Breast epithelium (tissue), 4 donors: ENCODE measurements around the gene NMU. TPM values are rescaled to one million over a fixed set of nuclear protein-coding genes. Genes with fewer than 3 reads are reported as not detected.
A peak's percentile ranks its signal among the peaks of the same experiment; 100 is the strongest.
"Not testable (repeated sequence)": the region's sequence is repeated elsewhere in the genome, so short reads cannot be mapped to it uniquely, and the experiment has no call there.

ENCODE experiments used
- DNase-seq, 2 donors: peaks; one replicate each; pipeline ENCODE4 v3.0.0-alpha.2; 2019; ENCODE audit warnings: low spot score in 2 of 2
- H3K27ac ChIP-seq, 2 donors: fragments of 200-600 bp; sonication (generic) in 1 of 2; one replicate each; pipeline ENCODE4 v1.5.1; 2016 to 2019; ENCODE audit warnings: mild to moderate bottlenecking in 1 of 2
- H3K27me3 ChIP-seq, 2 donors: fragments of 200-600 bp; sonication (generic) in 1 of 2; one replicate each; pipeline versions ENCODE4 v1.5.1 to v1.6.0; 2017 to 2019; ENCODE audit warnings: control low read depth in 1 of 2, mild to moderate bottlenecking in 1 of 2
- H3K36me3 ChIP-seq: fragments of 200-600 bp; one replicate; pipeline ENCODE4 v1.5.1; 2019
- H3K4me1 ChIP-seq, 2 donors: fragments of 200-600 bp; sonication (generic); one replicate each; pipeline ENCODE4 v1.5.1; 2016 to 2019; ENCODE audit warnings: control low read depth in 1 of 2
- H3K4me3 ChIP-seq, 3 donors: fragments of 200-600 bp; sonication (generic); 1 replicate in 2 of 3; 2 replicates in 1 of 3; pipeline ENCODE4 v1.5.1; 2016 to 2019; ENCODE audit warnings: mild to moderate bottlenecking in 3 of 3, moderate library complexity in 2 of 3
- H3K9me3 ChIP-seq, 2 donors: fragments of 200-600 bp; sonication (generic) in 1 of 2; one replicate each; pipeline ENCODE4 v1.5.1; 2016 to 2019; ENCODE audit warnings: control low read depth in 1 of 2
- CTCF ChIP-seq, 3 donors: fragments of 450-650 bp; IDR thresholded peaks; one replicate each; pipeline ENCODE4 v1.5.1; 2016 to 2017; ENCODE audit warnings: antibody characterized with exemption in 3 of 3, mild to moderate bottlenecking in 3 of 3, moderate library complexity in 3 of 3
- POLR2A ChIP-seq: fragments of 450-650 bp; IDR thresholded peaks from one replicate; pipeline ENCODE4 v1.6.1; 2016; ENCODE audit warnings: antibody characterized with exemption, mild to moderate bottlenecking, moderate library complexity
- POLR2AphosphoS5 ChIP-seq, 3 donors: sonication (generic); formaldehyde crosslinking; IDR thresholded peaks; one replicate each; pipeline ENCODE4 v1.6.1; 2017; ENCODE audit warnings: antibody characterized with exemption in 3 of 3
- intact Hi-C: fragments of 100-400 bp; cut with DNase I; formaldehyde crosslinking; loops from one replicate; pipeline ENCODE4 v1.15.1; 2023; ENCODE audit warnings: low total_unique reads
- total RNA-seq, 3 donors: library from RNA; depleted of rRNA; stranded (reverse); fragments of >200 nt; gene quantifications; one replicate each; pipeline ENCODE4 v1.1.0, GENCODE V29; 2016

Gene NMU
- total RNA-seq, 3 donors from 2014 or later, result not detected

GRCh38 chr4:55568905-55569504, 67.1 kb downstream of the NMU start:
- H3K36me3 ChIP-seq, result no peaks in the 10 kb centered on the region
- no peaks in the 10 kb centered on the region for H3K9me3 ChIP-seq
- intact Hi-C loops, result no loop called here
- no peak overlapping the region for H3K27ac ChIP-seq
- no peak overlapping the region for H3K4me3 ChIP-seq
- H3K4me1 ChIP-seq, result no peaks in the 10 kb centered on the region
- H3K27me3 ChIP-seq, result no peaks in the 10 kb centered on the region
- no peak for TF ChIP-seq POLR2AphosphoS5 (IDR thresholded peaks at IDR 0.05)
- TF ChIP-seq CTCF (IDR thresholded peaks at IDR 0.05), result no peak
- no peak for TF ChIP-seq POLR2A
- no peak for DNase-seq

DNA sequence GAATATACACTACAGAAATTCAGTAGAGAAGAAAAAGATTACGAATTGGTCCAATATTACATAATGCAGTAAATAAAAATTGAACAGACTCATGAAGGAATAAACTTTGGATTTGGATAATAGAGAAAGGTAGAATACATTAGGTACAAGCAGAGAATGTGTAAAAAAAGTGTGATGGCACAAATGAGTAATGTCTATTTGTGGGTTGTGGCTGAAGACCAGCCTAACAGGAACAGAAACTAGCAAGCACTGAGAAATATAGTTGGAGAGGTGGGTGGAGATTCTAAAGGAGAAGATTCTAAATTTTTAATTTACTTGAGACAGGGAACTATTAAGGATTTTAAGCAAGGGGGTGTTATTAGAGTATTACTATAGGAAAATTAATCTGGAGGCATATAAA, 74.2 kb downstream of the NMU start:
- H3K27me3 ChIP-seq, result no peaks in the 10 kb centered on the region
- H3K9me3 ChIP-seq, result no peaks in the 10 kb centered on the region
- no peak overlapping the region for H3K27ac ChIP-seq
- no peak for DNase-seq
- intact Hi-C loops, result no loop called here
- H3K4me3 ChIP-seq, result no peak overlapping the region
- H3K36me3 ChIP-seq, result no peaks in the 10 kb centered on the region
- no peaks in the 10 kb centered on the region for H3K4me1 ChIP-seq
- TF ChIP-seq CTCF (IDR thresholded peaks at IDR 0.05) (no peak), POLR2A (no peak), POLR2AphosphoS5 (IDR thresholded peaks at IDR 0.05) (no peak)

DNA sequence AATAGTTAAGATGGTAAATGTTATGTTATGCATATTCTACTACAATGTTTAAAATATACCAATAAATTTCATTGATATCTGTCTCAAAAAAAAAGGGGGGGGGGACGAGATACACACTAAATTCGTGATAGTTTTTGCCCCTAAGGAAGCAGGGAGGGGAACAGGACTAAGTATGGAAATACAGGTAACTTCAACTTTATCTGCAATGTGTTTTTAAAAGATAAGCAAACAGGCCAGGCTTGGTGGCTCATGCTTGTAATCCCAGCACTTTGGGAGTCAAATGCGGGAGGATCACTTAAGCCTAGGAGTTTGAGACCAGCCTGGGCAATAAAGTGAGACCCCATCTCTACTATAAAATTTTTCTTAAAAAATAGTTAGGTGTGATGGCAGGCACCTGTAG, 76.0 kb downstream of the NMU start:
- Histone ChIP-seq H3K27ac (no peak overlapping the region), H3K4me1 (no peaks in the 10 kb centered on the region), H3K27me3 (no peaks in the 10 kb centered on the region), H3K36me3 (no peaks in the 10 kb centered on the region), H3K4me3 (no peak overlapping the region), H3K9me3 (no peaks in the 10 kb centered on the region)
- no peak for TF ChIP-seq POLR2AphosphoS5 (IDR thresholded peaks at IDR 0.05)
- TF ChIP-seq POLR2A, result no peak
- no peak for TF ChIP-seq CTCF (IDR thresholded peaks at IDR 0.05)
- intact Hi-C loops, result no loop called here
- no peak for DNase-seq

GRCh38 chr4:55554453-55555030, 81.6 kb downstream of the NMU start:
- TF ChIP-seq POLR2A (no peak), POLR2AphosphoS5 (IDR thresholded peaks at IDR 0.05) (no peak), CTCF (IDR thresholded peaks at IDR 0.05) (peak in 2 of 3 donors; percentile 32 to 42)
- Histone ChIP-seq H3K36me3 (no peaks in the 10 kb centered on the region), H3K4me1 (no peaks in the 10 kb centered on the region), H3K27ac (no peak overlapping the region), H3K9me3 (no peaks in the 10 kb centered on the region), H3K4me3 (no peak overlapping the region), H3K27me3 (no peaks in the 10 kb centered on the region)
- intact Hi-C loops, result no loop called here
- no peak for DNase-seq

DNA sequence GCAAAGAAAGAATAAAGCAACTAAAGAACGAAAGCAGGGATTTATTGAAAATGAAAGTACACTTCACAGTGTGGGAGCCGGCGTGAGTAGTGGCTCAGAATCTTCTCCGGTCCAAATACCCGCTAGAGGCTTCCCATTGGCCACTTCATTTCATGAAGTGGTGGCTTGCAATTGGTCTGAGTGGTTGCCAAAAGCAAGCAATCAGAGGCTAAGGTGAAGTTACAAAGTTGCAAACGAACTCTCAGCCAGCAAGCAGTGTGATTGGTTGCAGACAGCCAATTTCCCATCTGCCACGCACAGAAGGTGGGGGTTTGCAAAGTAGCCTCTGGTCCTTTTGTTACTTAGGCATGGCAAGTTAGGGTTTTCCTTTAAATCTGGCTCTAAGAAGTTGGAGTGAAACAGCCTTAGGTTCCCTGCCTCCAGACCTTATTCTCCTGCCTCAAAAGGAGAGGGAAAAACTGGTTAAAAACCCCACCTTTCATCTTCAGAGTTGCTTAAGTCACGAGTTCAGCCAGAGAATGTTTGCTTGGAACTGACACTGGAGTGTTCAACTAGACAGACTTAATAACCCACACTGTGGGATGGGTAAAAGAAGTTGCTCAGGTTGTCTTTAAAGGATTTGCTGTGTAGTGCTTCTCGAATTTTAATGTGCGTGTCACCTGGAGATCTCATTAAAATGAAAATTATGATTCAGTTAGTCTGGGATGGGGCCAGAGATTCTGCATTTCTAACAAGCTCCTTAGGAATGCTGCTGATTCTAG, 82.5 kb downstream of the NMU start:
- intact Hi-C loops, result no loop called here
- Histone ChIP-seq H3K27me3 (no peaks in the 10 kb centered on the region), H3K4me1 (no peaks in the 10 kb centered on the region), H3K27ac (peak overlapping the region; percentile 22 to 49), H3K9me3 (no peaks in the 10 kb centered on the region), H3K4me3 (peak overlapping the region; percentile 28 to 57 (median 47)), H3K36me3 (no peaks in the 10 kb centered on the region)
- no peak for TF ChIP-seq POLR2AphosphoS5 (IDR thresholded peaks at IDR 0.05)
- TF ChIP-seq CTCF (IDR thresholded peaks at IDR 0.05), result no peak
- no peak for TF ChIP-seq POLR2A
- DNase-seq, result no peak

DNA sequence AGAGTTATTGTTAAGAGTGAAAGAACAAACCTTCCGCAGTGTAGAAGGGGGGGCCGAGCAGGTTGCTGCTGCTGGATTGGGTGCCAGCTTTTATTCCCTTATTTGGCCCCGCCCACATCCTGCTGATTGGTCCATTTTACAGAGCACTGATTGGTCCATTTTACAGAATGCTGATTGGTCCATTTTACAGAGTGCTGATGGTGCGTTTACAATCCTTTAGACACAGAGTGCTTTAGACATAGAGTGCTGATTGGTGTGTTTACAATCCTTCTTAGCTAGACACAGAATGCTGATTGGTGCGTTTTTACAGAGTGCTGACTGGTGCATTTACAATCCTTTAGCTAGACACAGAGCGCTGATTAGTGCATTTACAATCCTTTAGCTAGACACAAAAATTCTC, 84.1 kb downstream of the NMU start:
- H3K27ac ChIP-seq, H3K4me3 ChIP-seq, H3K36me3 ChIP-seq, DNase-seq, H3K27me3 ChIP-seq, H3K4me1 ChIP-seq, intact Hi-C loops, H3K9me3 ChIP-seq: not testable (repeated sequence)
